HepG2 (cell line): Measurements from ENCODE around the gene KLF9. TPM values are rescaled to one million over a fixed set of nuclear protein-coding genes. Genes with fewer than 3 reads are reported as not detected.

ENCODE experiments used
- CCDC6 ChIP-seq: sonication (generic); formaldehyde crosslinking; IDR thresholded peaks from 2 replicates; pipeline ENCODE4 v1.8.1; 2022; ENCODE audit warnings: mild to moderate bottlenecking, missing genetic modification reagents, moderate library complexity
- HOXD1 ChIP-seq: sonication (generic); formaldehyde crosslinking; IDR thresholded peaks from 2 replicates; pipeline ENCODE4 v1.5.0; 2020; ENCODE audit warnings: missing genetic modification reagents
- MTA1 ChIP-seq: sonication (generic); formaldehyde crosslinking; IDR thresholded peaks from 2 replicates; pipeline ENCODE4 v1.4.0; 2020; ENCODE audit warnings: missing genetic modification reagents, mild to moderate bottlenecking, borderline replicate concordance
- MTA3 ChIP-seq: sonication (generic); formaldehyde crosslinking; IDR thresholded peaks from 2 replicates; pipeline ENCODE4 v1.4.0; 2020; ENCODE audit warnings: missing genetic modification reagents
- NONO ChIP-seq, 2 experiments: fragments of 450-650 bp in 1 of 2; sonication (generic) in 1 of 2; formaldehyde crosslinking in 1 of 2; IDR thresholded peaks in 1 of 2; conservative IDR thresholded peaks in 1 of 2; 2 replicates each; pipeline versions ENCODE4 v1.6.1 to v1.8.0; 2017 to 2022; ENCODE audit warnings: mild to moderate bottlenecking in 1 of 2, missing genetic modification reagents in 1 of 2, moderate library complexity in 1 of 2
- PRMT3 ChIP-seq: sonication (generic); formaldehyde crosslinking; IDR thresholded peaks from 2 replicates; pipeline ENCODE4 v1.8.1; 2022; ENCODE audit warnings: low read depth, mild to moderate bottlenecking, moderate library complexity, missing genetic modification reagents, borderline replicate concordance
- RORA ChIP-seq: sonication (generic); formaldehyde crosslinking; IDR thresholded peaks from 2 replicates; pipeline ENCODE4 v1.5.0; 2020; ENCODE audit warnings: mild to moderate bottlenecking, missing genetic modification reagents, moderate library complexity
- THAP11 ChIP-seq: IDR thresholded peaks from 2 replicates; pipeline ENCODE4 v1.6.1; 2016; ENCODE audit warnings: missing biosample characterization, missing genetic modification reagents
- ZMAT3 ChIP-seq: sonication (generic); formaldehyde crosslinking; conservative IDR thresholded peaks from 2 replicates; pipeline ENCODE4 v1.7.0; 2021; ENCODE audit warnings: missing genetic modification reagents
- ZMYM4 ChIP-seq: sonication (generic); formaldehyde crosslinking; IDR thresholded peaks from 2 replicates; pipeline ENCODE4 v1.8.1; 2023; ENCODE audit warnings: mild to moderate bottlenecking, missing genetic modification reagents
- ZNF101 ChIP-seq: sonication (generic); formaldehyde crosslinking; IDR thresholded peaks from 2 replicates; pipeline ENCODE4 v1.4.0; 2020; ENCODE audit warnings: mild to moderate bottlenecking, low read depth, missing genetic modification reagents, borderline replicate concordance
- ZNF329 ChIP-seq: sonication (generic); formaldehyde crosslinking; IDR thresholded peaks from 2 replicates; pipeline ENCODE4 v1.9.0; 2021; ENCODE audit warnings: low read depth, mild to moderate bottlenecking, missing genetic modification reagents
- ZNF777 ChIP-seq: sonication (generic); formaldehyde crosslinking; IDR thresholded peaks from 2 replicates; pipeline ENCODE4 v1.4.0; 2020; ENCODE audit warnings: missing genetic modification reagents
- polyA plus RNA-seq, 8 experiments: library from polyadenylated mRNA; depleted of rRNA in 3 of 8; stranded (reverse) in 7 of 8; unstranded in 1 of 8; fragments of >200 nt; fragmentation: Illumina TruSeq in 4 of 8; extraction: Trizol in 4 of 8; gene quantifications; 2 replicates each; pipeline versions ENCODE4 v1.2.1 to v1.2.3, GENCODE V29; 2011 to 2016; ENCODE audit warnings: low read depth in 4 of 8, missing spikeins in 1 of 8, mixed read lengths in 1 of 8; ENCODE audit not compliant: insufficient read depth in 1 of 8
- total RNA-seq, 5 experiments: library from RNA; depleted of rRNA; stranded (reverse); fragments of >200 nt; fragmentation: Illumina TruSeq; extraction: Trizol; gene quantifications; 2 replicates each; pipeline ENCODE4 v1.2.3, GENCODE V29; 2016; ENCODE audit warnings: low read depth in 1 of 5
- TF ChIP-seq, protein P1 (sequence below): sonication (generic); formaldehyde crosslinking; IDR thresholded peaks from 2 replicates; pipeline ENCODE4 v1.8.1; 2022; ENCODE audit warnings: low read depth, mild to moderate bottlenecking, missing genetic modification reagents
- TF ChIP-seq, protein P2 (sequence below): sonication (generic); formaldehyde crosslinking; IDR thresholded peaks from 2 replicates; pipeline ENCODE4 v1.9.0; 2021; ENCODE audit warnings: missing genetic modification reagents, borderline replicate concordance
- TF ChIP-seq, protein P3 (sequence below): sonication (generic); formaldehyde crosslinking; IDR thresholded peaks from 2 replicates; pipeline ENCODE4 v1.9.0; 2021; ENCODE audit warnings: mild to moderate bottlenecking, missing genetic modification reagents

KLF9 gene
- total and polyA plus RNA-seq, 2 of the 13 experiments (the other 11 are each of a cell fraction or from before 2014, with no cell fraction given), result 5.7 to 7.2 TPM

DNA sequence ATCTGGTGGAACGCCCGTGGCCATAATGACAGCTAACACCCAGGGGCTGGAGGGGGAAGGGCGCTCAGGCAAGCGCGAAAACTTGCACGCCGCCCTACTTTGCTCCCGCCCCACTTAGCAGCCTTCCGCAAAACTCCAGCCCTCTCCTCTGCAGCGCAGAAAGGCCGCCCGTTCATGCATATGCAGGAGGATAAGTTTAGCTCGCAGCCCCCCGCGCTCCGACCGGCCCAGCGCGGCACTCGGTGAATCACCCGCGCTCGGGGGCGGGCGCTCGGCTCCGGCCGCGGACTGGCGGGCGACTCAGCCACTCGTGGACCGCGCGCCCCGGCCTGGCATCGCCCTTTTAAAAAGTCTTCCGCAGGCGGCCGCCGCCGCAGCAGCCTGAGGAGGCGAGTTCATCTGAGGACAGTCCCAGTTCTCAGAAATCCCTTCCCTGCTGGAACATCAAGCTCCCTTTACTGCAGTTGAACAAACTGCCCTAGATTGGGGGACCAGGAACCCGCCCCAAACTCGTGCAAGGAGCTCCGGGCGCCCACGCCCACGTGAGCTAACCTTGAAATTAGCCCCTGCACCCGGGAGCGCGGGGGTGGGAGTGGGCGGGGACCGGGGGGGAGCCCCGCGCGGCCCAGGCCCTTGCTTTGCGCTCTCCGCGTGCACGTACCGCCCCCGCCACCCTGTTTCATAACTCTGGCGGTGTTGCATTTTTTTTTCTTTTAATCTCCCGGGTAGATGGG is 4.5 kb upstream of the KLF9 start (continued):
- TF ChIP-seq, protein P1, sequence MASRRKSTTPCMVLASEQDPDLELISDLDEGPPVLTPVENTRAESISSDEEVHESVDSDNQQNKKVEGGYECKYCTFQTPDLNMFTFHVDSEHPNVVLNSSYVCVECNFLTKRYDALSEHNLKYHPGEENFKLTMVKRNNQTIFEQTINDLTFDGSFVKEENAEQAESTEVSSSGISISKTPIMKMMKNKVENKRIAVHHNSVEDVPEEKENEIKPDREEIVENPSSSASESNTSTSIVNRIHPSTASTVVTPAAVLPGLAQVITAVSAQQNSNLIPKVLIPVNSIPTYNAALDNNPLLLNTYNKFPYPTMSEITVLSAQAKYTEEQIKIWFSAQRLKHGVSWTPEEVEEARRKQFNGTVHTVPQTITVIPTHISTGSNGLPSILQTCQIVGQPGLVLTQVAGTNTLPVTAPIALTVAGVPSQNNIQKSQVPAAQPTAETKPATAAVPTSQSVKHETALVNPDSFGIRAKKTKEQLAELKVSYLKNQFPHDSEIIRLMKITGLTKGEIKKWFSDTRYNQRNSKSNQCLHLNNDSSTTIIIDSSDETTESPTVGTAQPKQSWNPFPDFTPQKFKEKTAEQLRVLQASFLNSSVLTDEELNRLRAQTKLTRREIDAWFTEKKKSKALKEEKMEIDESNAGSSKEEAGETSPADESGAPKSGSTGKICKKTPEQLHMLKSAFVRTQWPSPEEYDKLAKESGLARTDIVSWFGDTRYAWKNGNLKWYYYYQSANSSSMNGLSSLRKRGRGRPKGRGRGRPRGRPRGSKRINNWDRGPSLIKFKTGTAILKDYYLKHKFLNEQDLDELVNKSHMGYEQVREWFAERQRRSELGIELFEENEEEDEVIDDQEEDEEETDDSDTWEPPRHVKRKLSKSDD (CRISPR knock-in tag), result no peak
- TF ChIP-seq, protein P2, sequence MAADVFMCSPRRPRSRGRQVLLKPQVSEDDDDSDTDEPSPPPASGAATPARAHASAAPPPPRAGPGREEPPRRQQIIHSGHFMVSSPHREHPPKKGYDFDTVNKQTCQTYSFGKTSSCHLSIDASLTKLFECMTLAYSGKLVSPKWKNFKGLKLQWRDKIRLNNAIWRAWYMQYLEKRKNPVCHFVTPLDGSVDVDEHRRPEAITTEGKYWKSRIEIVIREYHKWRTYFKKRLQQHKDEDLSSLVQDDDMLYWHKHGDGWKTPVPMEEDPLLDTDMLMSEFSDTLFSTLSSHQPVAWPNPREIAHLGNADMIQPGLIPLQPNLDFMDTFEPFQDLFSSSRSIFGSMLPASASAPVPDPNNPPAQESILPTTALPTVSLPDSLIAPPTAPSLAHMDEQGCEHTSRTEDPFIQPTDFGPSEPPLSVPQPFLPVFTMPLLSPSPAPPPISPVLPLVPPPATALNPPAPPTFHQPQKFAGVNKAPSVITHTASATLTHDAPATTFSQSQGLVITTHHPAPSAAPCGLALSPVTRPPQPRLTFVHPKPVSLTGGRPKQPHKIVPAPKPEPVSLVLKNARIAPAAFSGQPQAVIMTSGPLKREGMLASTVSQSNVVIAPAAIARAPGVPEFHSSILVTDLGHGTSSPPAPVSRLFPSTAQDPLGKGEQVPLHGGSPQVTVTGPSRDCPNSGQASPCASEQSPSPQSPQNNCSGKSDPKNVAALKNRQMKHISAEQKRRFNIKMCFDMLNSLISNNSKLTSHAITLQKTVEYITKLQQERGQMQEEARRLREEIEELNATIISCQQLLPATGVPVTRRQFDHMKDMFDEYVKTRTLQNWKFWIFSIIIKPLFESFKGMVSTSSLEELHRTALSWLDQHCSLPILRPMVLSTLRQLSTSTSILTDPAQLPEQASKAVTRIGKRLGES, result no peak
- no peak for TF ChIP-seq HOXD1
- 0 out of 2 replicates have a peak, but pooled peaks have one; percentile 36 for TF ChIP-seq ZNF329 (CRISPR knock-in tag)
- peak; percentile 7; the same call in 1 of the 2 replicates for TF ChIP-seq THAP11 (CRISPR knock-in tag)
- TF ChIP-seq RORA (CRISPR knock-in tag), result no peak
- TF ChIP-seq CCDC6, result no peak
- TF ChIP-seq NONO (IDR thresholded peaks at IDR 0.05), result no peak
- TF ChIP-seq NONO (CRISPR knock-in tag; conservative IDR thresholded peaks at IDR 0.05), result no peak; the same call in 1 of the 2 replicates
- TF ChIP-seq, protein P3, sequence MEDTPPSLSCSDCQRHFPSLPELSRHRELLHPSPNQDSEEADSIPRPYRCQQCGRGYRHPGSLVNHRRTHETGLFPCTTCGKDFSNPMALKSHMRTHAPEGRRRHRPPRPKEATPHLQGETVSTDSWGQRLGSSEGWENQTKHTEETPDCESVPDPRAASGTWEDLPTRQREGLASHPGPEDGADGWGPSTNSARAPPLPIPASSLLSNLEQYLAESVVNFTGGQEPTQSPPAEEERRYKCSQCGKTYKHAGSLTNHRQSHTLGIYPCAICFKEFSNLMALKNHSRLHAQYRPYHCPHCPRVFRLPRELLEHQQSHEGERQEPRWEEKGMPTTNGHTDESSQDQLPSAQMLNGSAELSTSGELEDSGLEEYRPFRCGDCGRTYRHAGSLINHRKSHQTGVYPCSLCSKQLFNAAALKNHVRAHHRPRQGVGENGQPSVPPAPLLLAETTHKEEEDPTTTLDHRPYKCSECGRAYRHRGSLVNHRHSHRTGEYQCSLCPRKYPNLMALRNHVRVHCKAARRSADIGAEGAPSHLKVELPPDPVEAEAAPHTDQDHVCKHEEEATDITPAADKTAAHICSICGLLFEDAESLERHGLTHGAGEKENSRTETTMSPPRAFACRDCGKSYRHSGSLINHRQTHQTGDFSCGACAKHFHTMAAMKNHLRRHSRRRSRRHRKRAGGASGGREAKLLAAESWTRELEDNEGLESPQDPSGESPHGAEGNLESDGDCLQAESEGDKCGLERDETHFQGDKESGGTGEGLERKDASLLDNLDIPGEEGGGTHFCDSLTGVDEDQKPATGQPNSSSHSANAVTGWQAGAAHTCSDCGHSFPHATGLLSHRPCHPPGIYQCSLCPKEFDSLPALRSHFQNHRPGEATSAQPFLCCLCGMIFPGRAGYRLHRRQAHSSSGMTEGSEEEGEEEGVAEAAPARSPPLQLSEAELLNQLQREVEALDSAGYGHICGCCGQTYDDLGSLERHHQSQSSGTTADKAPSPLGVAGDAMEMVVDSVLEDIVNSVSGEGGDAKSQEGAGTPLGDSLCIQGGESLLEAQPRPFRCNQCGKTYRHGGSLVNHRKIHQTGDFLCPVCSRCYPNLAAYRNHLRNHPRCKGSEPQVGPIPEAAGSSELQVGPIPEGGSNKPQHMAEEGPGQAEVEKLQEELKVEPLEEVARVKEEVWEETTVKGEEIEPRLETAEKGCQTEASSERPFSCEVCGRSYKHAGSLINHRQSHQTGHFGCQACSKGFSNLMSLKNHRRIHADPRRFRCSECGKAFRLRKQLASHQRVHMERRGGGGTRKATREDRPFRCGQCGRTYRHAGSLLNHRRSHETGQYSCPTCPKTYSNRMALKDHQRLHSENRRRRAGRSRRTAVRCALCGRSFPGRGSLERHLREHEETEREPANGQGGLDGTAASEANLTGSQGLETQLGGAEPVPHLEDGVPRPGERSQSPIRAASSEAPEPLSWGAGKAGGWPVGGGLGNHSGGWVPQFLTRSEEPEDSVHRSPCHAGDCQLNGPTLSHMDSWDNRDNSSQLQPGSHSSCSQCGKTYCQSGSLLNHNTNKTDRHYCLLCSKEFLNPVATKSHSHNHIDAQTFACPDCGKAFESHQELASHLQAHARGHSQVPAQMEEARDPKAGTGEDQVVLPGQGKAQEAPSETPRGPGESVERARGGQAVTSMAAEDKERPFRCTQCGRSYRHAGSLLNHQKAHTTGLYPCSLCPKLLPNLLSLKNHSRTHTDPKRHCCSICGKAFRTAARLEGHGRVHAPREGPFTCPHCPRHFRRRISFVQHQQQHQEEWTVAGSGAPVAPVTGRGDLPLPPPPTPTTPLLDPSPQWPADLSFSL (CRISPR knock-in tag), result no peak
- 0 out of 2 replicates have a peak, but pooled peaks have one; percentile 30 for TF ChIP-seq MTA1 (CRISPR knock-in tag)
- no peak; the same call in 1 of the 2 replicates for TF ChIP-seq ZMYM4 (CRISPR knock-in tag)
- TF ChIP-seq MTA3 (CRISPR knock-in tag), result no peak
- TF ChIP-seq ZNF101 (CRISPR knock-in tag), result no peak
- peak; percentile 90; the same call in 1 of the 2 replicates for TF ChIP-seq ZMAT3 (CRISPR knock-in tag)
- peak; percentile 38 for TF ChIP-seq ZNF777
- no peak for TF ChIP-seq PRMT3
